ENCODE results near the gene RNF182. TPM values are rescaled to one million over a fixed set of nuclear protein-coding genes. Genes with fewer than 3 reads are reported as not detected.

Gene RNF182
- total RNA-seq, 1 donor from 2014 or later: 4.2 TPM

DNA sequence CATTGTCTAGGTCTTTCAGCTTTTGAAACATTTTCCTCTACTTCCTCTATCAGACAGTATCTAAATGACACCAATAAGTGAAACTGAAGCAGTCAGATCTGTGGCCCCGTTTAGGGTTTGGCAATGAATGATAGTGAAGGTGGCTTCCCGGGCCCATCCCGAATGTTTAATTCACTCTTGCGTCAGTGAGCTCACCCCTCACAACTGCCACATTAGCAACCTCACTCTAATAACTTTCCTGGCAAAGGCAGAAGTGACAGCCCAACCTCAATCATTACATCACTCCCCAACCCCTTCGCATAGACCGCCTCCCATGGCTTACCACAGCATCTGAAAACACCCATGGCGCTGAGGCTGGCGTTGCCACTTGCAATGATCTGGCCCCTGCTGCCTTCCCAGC lies 100.4 kb downstream of the RNF182 start:
- Mint-ChIP-seq H3K27me3 (ENCODE audit: low read depth) (peaks cover 16% of the 10 kb centered on the region), H3K9me3 (no peaks in the 10 kb centered on the region), H3K27ac (no peak overlapping the region), H3K4me1 (no peaks in the 10 kb centered on the region), H3K4me3 (no peak overlapping the region), H3K36me3 (no peaks in the 10 kb centered on the region)
- TF ChIP-seq, protein P1, sequence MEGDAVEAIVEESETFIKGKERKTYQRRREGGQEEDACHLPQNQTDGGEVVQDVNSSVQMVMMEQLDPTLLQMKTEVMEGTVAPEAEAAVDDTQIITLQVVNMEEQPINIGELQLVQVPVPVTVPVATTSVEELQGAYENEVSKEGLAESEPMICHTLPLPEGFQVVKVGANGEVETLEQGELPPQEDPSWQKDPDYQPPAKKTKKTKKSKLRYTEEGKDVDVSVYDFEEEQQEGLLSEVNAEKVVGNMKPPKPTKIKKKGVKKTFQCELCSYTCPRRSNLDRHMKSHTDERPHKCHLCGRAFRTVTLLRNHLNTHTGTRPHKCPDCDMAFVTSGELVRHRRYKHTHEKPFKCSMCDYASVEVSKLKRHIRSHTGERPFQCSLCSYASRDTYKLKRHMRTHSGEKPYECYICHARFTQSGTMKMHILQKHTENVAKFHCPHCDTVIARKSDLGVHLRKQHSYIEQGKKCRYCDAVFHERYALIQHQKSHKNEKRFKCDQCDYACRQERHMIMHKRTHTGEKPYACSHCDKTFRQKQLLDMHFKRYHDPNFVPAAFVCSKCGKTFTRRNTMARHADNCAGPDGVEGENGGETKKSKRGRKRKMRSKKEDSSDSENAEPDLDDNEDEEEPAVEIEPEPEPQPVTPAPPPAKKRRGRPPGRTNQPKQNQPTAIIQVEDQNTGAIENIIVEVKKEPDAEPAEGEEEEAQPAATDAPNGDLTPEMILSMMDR (IDR thresholded peaks at IDR 0.05; ENCODE audit: unreplicated experiment): no peak
- no peak for DNase-seq (ENCODE audit: low spot score in 2 of 2, unreplicated experiment in 2 of 2)

DNA sequence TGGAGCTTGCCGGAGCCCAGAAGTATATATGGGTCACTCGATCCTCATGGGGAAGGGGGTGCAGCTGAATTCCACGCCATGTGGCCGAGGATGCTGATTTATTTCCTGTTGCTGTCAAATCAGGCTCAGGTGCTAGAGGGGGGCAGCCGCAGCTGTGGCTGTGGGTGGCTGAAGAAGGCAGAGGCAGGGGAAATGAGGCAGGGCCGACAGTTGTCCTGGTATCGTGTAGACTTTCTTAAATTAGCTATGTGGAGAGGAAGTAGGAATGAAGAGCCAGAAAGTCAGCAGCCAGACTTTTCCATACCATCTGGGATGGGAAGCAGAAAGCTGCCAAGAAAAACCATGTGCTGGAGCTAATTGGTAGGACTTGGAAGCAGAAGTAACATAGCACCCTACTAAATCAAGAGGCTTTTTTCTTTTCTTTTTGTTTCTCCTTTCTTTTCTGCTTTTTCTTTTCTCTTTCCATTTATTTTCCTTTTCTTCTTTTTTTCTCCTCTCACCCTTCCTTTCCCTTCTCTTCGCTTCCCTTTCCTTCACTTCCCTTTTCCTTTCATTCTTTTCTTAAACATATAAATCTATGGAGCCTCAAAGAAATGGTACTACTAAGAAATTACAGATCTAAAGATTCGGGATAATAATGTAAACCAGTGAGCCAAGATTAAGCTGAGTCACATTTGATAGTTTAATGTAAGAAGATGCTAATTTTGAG lies 102.2 kb downstream of the RNF182 start:
- peaks cover 5% of the 10 kb centered on the region for H3K9me3 Mint-ChIP-seq
- DNase-seq (ENCODE audit: low spot score in 2 of 2, unreplicated experiment in 2 of 2): no peak
- TF ChIP-seq, protein P1 (IDR thresholded peaks at IDR 0.05; ENCODE audit: unreplicated experiment): no peak
- no peak overlapping the region for H3K27ac Mint-ChIP-seq
- no peaks in the 10 kb centered on the region for H3K4me1 Mint-ChIP-seq
- H3K27me3 Mint-ChIP-seq (ENCODE audit: low read depth): peaks cover 15% of the 10 kb centered on the region
- H3K36me3 Mint-ChIP-seq: no peaks in the 10 kb centered on the region
- H3K4me3 Mint-ChIP-seq: no peak overlapping the region

DNA sequence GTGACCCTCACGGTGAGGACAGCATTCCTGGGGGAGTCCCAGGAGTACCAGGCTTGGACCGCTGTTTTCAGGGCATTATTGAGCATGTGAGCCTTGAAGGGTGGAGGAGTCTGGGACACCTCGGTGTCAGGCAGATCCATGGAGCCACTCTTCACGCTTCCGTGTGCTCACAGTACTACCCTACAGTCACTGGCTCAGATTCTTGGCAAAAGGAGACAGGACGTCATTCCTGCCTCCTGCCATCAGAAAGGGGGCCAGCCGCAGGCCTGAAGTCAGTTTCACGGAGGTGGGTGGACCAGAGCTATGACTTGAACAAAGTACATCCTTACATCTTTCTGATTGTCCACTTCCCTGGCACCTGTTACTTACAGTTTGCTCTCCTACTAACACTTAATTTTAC lies 103.9 kb downstream of the RNF182 start:
- TF ChIP-seq, protein P1 (IDR thresholded peaks at IDR 0.05; ENCODE audit: unreplicated experiment): no peak
- Mint-ChIP-seq H3K9me3 (peaks cover 5% of the 10 kb centered on the region), H3K27ac (no peak overlapping the region), H3K27me3 (ENCODE audit: low read depth) (peaks cover 15% of the 10 kb centered on the region), H3K4me1 (no peaks in the 10 kb centered on the region), H3K36me3 (no peaks in the 10 kb centered on the region), H3K4me3 (no peak overlapping the region)
- DNase-seq (ENCODE audit: low spot score in 2 of 2, unreplicated experiment in 2 of 2): no peak

DNA sequence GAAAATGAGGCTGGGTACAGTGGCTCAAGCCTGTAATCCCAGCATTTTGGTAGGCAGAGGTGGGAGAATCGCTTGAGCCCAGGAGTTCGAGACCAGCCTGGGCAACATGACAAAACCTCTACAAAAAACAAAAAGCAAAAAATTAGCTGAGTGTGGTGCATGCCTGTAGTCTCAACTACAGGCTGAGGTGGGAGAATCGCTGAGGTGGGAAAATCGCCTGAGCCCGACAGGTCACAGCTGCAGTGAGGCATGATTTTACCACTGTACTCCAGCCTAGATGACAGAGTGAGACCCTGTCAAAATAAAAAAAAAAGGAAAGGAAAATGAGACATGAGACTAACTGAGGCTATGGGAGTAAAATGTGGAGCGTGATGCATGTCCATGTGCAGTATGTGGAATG lies 104.9 kb downstream of the RNF182 start:
- TF ChIP-seq, protein P1 (IDR thresholded peaks at IDR 0.05; ENCODE audit: unreplicated experiment): no peak
- H3K27me3 Mint-ChIP-seq (ENCODE audit: low read depth): peaks cover 12% of the 10 kb centered on the region
- H3K9me3 Mint-ChIP-seq: peaks cover 10% of the 10 kb centered on the region
- H3K4me3 Mint-ChIP-seq: no peak overlapping the region
- peaks cover 2% of the 10 kb centered on the region for H3K4me1 Mint-ChIP-seq
- H3K36me3 Mint-ChIP-seq: no peaks in the 10 kb centered on the region
- no peak overlapping the region for H3K27ac Mint-ChIP-seq
- DNase-seq (ENCODE audit: low spot score in 2 of 2, unreplicated experiment in 2 of 2): no peak

Other genes starting within 250 kb of the RNF182 start
- 45.5 to 46.9 TPM (median 45.8 TPM) in 3 replicates for gene RANBP9, start 213.1 kb upstream of the RNF182 start, total RNA-seq
- 18.1 to 21.7 TPM (median 19.8 TPM) in 3 replicates for gene MCUR1, start 110.4 kb upstream of the RNF182 start, total RNA-seq
- gene CD83, start 192.8 kb downstream of the RNF182 start, total RNA-seq: 6.7 to 7.4 TPM (median 7.2 TPM) in 3 replicates